NK-92 treated with Interleukin-12 subunit alpha and Interleukin-12 subunit beta, amount 100 ng/mL, for 24 hours (cell line): Measurements from ENCODE around the gene GRID2IP.

Source experiments
- DNase-seq: peaks from one replicate; lab custom pipeline; 2025; lab: John Stamatoyannopoulos, UW

The GRID2IP gene

DNA sequence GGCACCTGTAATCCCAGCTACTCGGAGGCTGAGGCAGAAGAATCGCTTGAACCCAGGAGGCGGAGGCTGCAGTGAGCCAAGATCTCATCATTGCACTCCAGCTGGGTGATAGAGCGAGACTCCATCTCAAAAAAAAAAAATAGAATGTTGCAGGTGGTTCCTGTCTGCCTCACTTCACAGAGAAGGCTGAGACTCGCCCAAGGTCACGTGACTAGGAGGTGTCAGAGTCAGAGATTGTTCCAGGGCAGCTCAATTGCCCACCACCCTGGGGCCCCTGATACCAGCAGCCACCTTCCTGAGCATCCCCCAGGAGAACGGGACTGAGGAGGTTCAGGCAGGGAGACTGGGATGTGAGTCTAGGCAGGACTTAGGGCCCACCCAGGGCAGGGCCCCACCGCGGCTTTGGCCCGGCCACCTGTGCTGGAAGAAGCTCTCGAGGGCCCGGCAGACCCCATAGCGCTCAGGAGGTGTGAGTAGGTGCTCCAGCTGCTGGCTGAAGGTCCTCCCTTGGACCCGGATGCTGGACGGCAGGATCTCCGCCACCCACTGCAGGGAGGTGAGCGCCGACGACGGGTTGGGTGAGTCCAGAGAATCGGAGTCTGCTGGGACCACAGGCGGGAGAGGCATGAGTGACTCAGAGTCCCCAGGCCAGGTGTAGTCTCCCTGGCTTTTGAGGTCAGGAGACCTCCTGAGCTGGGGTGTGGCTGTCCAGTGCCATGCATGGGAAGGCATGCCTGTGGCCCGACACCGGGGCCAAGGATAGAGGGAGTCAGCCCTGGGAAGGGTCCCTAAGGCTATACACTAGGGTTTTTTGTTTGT is 30.9 kb downstream of the GRID2IP start:
- DNase-seq = no peak

DNA sequence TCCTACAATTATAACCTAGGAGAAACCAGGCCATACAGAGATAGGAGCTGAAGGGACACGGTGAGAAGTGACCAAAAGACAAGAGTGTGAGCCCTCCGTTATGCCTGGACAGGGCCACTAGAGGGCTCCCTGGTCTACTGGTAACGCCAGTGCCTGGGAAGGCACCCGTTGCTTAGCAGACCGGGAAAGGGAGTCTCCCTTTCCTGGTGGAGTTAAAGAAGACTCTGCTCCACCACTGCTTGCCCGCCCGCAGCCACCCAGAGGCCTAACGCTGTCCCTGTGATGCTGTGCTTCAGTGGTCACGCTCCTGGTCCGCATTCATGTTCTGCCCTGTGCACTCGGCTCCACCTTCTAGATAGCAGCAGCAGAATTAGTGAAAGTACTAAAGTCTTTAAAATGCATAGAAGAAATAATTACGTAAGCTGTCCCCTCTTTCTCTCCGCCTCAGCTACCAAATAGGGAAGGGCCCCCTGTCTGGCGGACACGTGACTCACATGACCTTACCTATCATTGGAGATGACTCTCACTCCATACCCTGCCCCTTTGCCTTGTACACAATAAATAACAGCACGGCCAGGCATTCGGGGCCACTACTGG is 34.8 kb downstream of the GRID2IP start:
- DNase-seq = peak; percentile 28

DNA sequence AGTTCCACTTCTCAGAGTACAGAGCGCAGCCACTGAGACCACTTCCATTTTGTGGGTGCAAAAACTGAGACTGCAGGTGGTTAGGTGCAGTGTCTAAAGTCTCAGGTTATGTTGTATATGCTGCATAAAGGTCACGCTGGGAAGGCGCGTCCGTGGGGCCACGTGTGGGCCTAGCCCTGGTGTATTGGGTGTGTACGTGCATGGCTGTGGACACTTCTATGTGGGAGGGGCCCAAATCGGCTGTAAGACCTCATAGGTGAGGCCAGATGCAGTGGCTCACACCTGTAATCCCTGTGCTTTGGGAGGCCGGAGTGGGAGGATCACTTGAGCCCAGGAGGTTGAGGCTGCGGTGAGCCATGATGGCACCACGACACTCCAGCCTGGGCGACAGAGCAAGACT is 37.7 kb downstream of the GRID2IP start:
- no peak for DNase-seq

DNA sequence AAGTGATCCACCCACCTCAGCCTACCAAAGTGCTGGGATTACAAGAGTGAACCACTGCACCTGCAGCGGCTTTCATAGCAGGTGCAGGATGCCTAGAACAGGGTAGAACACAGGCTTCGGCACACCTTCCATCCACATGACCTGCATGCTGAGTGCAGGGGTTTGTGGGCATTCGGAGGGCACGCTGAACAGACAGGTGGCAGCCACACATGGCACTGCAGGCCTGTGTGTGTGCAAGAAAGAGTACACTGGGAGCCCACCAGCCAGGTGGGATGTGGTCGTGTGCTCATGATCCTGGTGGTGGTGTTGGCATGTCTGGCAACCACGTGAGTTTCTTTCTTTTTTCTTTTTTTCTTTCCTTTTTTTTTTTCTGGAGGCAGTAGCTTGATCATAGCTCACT is 38.4 kb downstream of the GRID2IP start:
- DNase-seq = no peak

DNA sequence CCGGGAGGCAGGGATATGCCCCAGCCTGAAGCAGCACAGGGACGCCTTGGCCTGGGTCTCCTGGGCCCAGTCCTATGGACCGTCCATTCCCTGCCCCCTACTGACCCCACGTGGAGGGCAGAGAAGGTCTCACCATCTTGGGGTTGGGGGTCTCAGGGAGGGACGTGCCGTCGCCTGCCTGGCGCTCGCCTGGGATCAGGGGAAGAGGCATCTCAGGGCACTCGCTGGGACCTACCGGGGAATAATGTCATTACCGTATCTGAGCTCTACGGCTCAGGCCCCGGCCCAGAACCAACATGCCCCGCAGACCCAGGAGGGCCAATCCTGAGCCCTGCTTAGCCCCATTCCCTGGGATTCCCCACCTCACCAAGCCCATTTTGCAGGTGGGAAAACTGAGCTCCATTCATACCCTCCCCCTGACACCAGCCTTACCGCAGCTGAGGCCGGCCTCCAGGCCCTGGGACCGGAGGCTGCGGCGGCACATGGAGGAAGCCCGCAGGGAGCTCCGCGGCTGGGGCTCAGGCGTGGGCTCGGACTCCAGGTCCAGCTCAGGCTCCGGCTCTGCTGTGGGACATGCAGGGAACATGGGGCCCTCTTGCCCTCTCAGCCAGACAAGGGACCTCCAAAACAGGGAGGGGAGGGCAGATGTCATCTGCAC is 40.7 kb downstream of the GRID2IP start:
- DNase-seq = no peak

DNA sequence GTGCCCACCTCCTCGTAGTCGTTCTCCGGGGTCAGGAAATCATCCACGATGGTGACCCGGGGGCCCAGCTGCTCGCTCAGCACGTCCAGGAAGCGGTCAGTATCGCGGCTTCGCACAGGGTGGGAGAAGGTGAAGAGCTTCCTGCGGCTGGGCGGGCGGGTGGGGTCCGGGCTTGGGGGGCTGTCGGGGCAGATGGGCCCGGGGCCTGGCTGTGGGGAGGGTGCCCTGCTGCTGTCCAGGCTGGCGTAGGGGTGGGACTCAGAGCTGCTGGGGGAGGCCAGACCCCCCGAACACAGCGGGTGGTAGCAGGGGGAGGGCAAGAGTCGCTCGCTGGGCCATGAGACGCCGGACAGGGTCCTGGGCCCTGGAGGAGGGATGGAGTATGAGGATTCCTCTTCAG is 42.3 kb downstream of the GRID2IP start:
- DNase-seq = no peak

DNA sequence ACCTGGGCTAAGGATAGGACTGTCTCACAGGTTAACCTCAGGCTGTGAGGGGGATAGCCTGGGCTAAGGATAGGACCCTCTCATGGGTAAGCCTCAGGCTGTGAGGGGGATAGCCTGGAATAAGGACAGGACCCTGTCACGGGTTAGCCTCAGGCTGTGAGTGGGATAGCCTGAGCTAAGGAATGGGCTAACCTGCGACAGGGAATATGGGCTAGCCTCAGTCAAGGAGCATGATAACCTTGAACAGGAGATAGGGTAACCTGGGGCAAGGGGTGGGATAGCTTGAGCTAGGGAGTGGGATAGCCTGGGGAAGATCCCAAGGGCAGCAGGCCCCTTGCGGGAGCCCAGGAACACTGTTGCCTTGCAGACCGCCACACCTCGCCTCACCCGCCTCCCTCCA is 42.7 kb downstream of the GRID2IP start:
- DNase-seq = no peak

DNA sequence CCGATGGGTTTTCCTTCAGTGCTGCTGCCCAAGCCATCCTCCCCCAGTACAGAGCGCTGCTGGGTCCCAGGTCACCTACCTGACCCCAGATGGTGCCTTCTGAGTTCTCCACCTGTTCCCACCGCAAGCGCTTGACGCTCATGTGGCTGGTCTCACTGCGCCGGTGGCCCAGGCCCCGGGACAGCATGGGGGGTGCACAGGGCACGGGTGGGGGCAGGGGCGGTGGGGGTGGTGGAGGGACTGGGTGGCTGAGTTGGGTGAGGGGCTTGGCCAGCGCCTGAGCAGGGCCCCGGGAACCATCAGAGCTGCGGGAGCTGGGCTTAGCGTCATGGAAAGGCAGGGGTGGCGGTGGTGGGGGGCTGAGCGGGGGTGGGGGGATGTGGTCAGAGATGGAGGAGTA is 43.4 kb downstream of the GRID2IP start:
- DNase-seq = no peak

DNA sequence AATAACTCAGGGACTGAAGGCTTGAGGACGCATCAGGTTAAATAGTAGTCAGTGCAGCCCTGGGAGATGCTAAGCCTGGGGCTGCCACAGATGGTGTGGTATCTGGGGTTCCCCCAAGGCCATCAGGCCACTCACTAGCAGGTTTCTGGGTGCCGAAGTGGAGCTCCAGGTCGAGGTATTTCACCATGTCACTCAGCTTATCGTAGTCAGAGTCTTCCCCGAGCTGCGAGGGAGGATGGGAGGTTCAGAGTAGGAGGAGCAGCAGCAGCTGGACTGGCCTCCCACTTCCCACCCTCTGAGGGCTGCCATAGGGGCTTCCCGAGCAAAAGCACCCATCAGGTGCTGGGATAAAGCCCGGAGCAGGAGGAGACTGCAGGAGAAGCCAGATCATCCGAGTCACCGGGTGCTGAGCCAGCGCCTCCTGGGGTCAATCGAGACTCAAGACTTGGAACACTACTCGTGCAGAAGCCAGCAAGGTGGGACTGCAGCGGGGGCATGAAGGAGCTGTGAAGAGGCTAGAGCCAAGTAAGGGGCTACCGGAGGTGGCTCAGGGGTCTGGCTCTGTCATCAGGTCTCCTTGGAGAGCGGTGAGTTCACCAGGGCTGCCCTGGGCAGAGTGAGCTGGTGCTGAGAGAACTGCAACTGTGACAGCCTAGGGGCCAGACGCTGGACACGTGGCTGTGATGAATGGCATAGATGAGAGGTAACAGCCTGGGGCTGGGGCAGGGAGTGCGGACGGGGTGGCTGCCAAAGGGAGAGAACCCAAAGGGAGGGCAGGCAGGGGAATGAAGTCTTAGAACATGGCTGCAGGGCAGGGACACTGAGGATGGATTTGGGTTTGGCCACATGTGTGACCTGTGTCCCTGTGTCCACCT is 45.3 kb downstream of the GRID2IP start:
- DNase-seq = no peak

DNA sequence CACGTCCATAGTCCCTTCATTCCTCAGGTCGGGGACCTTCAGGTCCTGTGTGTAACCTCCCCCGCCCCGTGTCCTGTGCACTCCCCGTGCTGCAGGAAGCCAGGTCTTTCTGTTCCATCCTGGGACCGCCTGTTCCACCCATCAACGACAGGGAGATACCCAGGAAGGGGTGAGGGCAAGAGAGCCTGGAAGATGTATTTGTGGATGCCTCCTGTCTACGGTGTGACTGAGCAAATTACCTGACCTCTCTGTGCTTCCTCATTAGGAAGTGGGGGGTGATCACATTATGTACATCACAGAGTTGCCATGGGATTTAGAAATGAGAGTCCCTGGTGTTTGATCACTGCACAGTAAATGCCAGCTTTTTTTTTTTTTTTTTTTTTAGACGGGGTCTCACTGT is 46.3 kb downstream of the GRID2IP start:
- no peak for DNase-seq

DNA sequence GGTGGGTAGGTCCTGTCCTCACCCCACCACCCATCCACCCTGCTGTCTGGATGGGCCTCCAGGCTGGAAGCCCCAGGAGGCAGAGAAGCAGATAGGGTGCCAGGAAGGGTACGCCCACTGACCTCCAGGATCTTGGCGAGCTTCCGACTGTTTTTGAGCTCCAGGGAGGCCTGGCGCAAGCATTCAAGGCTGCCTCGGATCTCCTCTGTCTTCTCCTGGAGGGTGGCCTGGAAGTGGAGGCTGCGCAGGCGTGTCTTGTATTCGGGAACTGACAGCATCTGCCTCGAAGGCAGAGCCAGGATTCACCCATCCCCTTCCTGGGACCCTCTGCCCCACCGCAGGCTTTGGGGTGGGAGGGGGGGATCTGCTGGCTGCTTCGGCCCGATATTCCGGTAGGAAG is 48.4 kb downstream of the GRID2IP start:
- no peak for DNase-seq

DNA sequence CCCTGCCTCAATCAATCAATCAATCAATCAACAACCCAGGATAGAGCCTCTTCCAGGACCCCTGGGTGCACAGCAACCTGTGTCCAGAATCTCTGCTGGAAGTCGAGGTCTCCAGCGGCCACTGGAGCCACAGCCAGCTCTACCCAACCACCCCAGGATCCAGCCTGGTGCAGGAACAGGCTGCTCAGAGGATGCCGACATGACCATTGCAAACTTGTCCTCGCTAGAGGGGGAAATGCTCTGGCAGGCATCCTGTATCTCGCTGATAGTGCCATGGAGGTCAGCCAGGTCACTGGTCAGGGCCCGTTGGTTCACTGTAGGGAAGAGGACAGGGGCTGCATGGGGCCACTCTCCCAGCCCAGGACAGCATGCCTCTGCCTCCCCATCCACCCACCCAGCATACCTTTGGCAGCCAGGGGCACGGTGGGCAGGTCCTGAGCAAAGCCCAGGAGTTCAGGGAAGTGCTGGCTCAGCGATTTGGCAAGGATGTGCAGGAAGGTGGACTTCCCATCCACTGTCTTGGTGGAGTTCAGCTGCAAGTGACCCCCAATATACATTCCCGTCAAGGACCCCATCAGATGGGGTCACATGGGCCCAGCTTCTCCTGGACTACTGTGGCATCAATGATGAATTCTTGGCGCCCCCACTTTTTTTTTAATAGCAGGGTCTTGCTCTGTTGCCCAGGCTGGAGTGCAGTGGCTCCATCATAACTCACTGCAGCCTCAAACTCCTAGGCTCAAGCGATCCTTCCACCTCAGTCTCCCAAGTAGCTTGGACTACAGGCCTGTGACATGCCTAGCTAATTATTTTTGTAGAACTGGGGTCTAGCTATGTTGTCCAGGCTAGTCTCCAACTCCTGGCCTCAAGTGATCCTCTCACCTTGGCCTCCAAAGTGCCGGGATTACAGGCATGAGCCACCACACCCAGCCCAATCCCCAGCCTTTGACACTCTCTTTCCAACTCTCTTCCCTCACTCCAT is 49.4 kb downstream of the GRID2IP start:
- DNase-seq = no peak

DNA sequence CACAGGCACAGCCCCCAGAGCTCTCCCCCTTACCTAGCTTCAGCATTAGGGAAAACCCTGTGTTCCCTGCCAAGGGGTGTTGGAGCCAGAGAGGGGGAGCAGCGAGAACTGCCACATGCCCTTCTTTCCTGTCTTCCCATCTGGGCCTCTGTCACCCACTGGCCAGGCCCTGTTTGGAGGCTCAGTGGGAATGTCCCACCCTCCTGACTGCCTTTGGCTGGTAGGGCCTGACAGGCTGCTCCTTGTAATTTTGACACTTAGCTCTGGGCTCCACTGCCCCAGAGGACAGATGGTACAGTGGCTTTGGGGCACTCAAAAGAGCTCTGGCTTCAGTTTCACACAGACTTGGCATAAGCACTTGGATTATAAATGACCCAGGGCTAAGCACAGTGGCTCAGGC is 50.6 kb downstream of the GRID2IP start:
- no peak for DNase-seq

DNA sequence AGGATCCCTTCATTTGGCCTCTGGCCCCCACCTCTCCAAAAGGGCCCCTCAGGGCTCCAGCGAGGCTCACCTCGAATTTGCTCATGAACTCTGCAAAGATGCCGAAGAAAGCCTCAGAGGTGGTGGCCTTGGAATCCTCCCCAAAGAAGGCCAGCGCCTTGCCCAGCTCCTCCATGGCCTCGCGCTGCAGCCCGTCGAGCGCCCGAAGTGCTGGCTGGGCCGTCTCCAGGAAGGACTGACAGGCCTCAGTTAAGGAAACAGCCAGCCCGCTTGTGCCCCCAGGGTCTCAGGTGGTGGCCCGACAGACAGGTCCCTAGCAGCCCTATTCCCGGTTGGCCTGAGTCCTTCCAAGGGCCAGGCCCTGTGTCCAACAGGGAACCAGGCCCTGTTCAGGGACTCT is 53.3 kb downstream of the GRID2IP start:
- DNase-seq = no peak

DNA sequence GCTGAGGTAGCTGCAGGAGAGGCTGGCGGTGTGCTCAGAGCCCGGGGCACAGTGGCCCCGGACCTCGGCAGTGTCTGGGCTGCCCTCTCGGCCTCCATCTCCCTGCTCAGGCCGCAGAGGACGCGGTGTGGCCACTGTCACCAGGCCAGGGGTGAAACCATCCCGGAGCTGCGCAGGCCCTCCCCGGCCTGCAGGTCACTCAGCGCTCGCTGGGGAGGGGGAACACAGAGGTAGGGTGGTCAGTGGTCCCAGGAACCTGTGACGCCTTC is 53.7 kb downstream of the GRID2IP start:
- no peak for DNase-seq

DNA sequence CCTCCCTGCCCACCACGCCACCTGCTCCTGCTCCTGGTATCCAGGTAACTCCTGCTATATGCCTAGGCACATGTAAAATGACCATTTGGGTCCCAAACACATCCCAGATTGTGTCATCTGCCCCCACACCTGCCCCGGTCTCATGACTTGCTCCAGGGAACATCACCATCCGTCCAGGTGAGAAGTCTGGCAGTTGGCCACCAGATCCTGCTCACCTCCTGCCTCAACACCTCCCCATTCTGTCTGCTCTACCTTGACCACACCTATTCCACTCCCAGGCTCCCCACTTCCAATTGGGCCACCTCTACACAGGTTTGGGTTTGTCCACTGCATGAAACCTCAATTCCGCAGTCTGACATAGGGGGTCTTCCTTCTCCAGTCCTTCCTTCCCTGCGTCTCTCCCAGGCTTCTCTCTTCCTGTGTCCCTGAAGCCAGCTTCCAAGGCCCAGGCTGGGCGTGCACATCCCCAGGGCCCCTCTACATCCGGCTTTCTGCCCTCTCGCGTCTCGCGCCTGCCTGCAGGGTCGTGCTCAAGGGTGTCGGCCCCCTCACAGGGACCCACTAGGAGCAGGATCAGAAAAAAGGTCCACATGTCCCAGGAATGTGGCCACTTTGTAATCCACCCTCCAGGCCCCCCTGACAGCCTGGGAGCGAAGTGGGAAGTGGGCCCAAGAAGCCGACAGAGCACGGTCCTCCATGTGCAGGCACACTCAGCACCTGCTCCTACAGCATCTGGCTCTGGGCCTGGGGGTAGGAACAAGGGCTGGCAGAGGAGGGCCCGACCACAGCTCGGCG is 54.2 kb downstream of the GRID2IP start:
- no peak for DNase-seq

DNA sequence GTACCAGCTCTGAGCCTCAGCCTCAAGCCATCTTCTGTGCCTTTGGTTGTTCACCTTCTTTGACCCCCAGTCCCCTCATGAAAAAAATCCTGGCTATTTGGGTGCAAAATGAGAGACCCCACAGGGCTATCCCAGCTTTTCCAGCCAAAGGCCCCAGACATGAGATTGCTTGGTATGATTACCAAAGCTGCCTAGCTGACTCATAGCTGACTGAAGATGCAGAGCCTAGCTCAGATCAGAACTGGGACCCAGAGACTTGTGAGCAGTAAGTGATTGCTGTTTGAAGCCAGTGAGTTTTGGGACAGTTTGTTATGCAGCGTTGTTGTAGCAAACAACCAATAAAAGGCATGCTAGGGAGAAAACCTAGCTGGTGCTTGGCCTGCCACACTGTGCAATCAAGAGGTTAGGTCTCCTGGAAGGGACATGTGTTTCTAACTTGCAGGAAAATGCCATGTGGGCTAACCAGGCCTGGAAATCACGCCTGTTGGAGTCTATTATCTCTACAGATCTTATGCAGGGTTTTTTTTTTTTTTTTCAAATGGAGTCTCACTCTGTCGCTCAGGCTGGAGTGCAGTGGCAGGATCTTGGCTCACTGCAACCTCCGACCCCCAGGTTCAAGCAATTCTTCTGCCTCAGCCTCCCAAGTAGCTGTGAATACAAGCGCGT is 55.5 kb downstream of the GRID2IP start:
- no peak for DNase-seq

DNA sequence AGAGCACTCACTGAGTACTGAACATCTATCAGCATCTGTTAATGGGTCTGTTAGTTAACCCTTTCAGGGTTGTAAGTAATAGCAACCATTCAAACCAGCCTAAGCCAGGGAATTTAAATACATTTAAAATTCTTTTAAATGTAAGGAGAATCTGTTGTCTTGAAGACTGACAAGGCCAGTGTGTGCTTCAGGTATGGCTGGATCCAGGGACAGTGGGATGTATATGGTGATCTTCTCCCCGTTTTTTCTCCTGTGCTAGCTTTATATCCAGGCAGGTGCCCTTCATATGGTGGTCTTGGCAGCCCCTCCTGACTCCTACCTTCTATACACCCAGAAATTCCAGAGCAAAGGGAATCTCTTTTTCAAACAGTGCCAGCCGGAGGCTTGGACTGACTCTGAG is 56.9 kb downstream of the GRID2IP start:
- DNase-seq = no peak

DNA sequence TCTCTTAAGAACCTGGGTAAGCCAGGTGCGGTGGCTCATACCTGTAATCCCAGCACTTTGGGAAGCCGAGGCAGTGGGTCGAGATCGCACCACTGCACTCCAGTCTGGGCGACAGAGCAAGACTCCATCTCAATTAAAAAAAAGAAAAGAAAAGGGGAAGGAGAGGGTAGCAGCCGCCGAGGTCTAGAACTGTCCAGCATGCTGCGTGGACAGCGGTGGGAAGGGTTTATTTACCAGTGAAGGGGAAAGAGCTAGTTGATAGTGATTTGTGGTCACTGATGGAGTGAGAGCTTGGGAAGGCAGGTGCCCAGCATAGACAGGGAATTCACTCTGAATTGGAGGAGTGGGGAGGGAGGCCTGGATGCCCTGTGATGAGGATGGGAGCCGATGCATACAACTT is 60.1 kb downstream of the GRID2IP start:
- no peak for DNase-seq

DNA sequence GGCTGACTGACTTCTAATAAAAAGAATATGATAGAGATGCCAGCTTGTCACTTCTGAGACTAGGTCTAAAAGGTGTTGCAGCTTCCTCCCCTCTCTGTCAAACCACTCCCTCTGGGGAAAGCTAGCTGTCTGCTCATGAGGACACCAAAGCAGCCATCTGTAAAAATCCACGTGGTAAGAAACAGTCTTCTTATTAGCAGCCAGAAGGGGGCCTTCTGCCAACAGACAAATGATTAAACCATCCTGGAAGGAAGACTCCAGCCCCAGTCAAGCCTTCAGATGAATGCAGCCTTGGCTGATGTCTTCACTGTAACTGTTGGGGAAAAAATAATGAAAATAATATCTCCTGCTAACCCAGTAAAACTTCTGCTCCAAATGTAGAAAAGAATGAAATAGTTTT is 61.6 kb downstream of the GRID2IP start:
- no peak for DNase-seq
